Measurements from ENCODE around the gene MDM4. TPM values are rescaled to one million over a fixed set of nuclear protein-coding genes. Genes with fewer than 3 reads are reported as not detected.
"Not testable (repeated sequence)": the region's sequence is repeated elsewhere in the genome, so short reads cannot be mapped to it uniquely, and the experiment has no call there.

The MDM4 gene
- polyA plus RNA-seq, 3 donors: 20.6 to 82.2 (median 59.6) TPM

DNA sequence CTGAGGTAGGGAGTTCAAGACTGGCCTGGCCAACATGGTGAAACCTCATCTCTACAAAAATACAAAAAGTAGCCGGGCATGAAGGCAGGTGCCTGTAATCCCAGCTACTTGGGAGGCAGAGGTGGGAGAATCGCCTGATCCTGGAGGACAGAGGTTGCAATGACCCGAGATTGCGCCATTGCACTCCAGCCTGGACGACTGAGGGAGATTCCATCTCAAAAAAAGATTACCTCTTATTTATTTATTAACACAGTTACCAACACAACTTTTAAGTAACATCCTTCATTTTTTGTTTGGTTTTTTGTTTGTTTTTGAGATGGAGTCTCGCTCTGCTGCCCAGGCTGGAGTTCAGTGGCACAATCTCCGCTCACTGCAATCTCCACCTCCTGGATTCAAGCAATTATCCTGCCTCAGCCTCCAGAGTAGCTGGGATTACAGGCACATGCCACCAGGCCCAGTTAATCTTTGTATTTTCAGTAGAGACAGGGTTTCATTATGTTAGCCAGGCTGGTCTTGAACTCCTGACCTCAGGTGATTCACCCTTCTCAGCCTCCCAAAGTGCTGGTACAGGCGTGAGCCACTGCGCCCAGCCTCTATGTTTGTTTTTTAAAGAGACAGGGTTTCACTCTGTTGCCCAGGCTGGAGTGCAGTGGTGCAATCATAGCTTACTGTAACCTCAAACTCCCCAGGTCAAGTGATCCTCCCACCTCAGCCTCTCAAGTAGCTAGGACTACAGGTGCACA, 29.5 kb upstream of the MDM4 start:
- DNase-seq: not testable (repeated sequence)

DNA sequence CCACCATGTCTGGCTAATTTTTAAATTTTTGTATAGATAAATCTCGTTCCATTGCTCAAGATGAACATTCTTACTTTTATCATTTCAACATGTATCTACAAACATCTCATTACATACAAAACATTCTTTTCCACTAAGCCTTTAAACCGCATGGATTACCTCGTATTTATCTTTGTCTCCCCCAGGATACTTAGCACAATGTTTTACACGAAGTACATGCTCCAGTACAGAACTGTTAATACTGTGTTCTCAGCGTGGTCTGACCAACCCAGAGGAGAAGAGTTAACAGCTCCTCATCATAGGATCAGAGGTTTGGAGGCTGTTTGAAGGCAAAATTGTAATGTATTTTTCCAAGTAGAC, 29.0 kb upstream of the MDM4 start:
- DNase-seq: no peak

GRCh38 chr1:204491655-204492054, 24.6 kb upstream of the MDM4 start:
- no peak for DNase-seq

GRCh38 chr1:204493145-204493983, 22.8 kb upstream of the MDM4 start:
- DNase-seq: no peak

DNA sequence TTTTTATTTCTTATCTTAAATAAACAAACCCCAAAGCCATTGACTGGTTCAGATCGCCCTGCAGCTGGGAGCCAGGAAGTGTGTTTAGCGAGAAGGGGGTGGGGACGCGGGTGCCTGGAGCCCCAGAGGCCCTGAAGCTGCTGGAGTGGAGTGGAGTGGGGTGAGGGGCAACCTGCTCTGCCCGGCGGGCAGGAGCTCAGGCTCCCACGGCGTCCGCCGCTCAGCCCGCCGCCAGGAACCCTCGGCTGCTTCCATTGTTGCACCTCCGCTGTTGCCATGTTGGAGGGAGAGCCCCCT, 22.3 kb upstream of the MDM4 start:
- no peak for DNase-seq

DNA sequence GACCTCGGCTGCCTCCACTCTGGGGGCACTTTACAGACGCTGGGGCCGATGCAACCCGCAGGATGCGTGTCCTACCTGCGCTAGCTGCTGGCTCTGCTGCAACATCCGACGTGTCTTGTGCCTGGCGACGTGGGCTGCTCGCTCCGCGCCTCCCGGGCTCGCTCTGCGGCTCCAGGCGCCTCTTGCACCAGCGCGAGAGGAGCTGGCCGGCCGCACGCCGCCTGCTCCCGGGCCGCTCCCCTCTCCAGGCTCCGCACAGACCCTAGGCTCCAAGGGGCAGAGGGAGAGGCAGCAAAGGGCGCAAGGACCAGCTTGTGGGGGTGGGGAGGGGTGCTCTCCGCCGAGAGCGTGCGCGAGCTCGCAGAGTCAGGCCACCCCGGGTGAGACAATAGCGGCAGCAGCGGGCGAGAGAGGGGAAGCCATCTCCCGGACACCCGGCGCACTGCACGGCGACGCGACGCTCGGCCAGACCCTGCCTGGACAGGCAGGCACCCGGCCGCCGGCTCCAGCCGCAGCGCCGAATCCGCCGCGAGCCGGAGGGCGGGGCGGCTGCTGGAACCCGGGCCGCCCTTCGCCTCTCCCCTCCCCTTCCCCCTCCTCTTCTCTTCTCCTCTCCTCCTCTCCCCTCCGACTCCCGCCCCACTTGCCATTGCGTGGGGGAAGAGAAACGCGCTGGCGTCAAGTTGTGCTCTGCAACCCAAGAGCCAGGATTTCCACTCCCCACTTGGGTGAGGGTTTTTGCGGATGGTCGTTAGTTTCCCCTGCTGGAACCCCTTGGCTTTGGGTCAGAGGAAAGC, 21.7 kb upstream of the MDM4 start, which contains the start of gene PIK3C2B:
Gene PIK3C2B (minus strand): TSS at position 525 of the 797 bp plus-strand sequence. CDS start 25,003 bp downstream, outside the sequence.
- DNase-seq: peak; percentile 86

GRCh38 chr1:204495078-204495753, 21.0 kb upstream of the MDM4 start:
- DNase-seq: no peak

GRCh38 chr1:204495777-204496176, 20.4 kb upstream of the MDM4 start:
- no peak for DNase-seq

GRCh38 chr1:204498981-204499380, 17.2 kb upstream of the MDM4 start:
- no peak for DNase-seq

- no peak for DNase-seq
Observed at GRCh38 chr1:204499511-204500468, 16.4 kb upstream of the MDM4 start.

DNA sequence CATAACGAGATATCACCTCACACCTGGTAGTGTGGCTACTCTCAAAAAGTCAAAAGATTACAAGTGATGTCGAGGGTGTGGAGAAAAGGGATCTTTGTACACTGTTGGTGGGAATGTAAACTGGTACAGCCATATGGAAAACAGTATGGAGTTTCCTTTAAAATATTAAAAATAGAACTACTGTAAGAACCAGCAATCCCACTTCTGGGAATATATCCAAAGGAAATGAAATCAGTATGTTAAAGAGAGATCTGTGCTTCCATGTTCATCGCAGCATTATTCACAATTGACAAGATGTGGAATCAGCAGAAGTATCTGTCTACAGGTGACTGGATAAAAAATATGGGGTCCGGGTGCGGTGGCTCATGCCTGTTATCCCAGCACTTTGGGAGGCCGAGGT, 14.0 kb upstream of the MDM4 start:
- no peak for DNase-seq

- DNase-seq: peak; percentile 80
Observed at GRCh38 chr1:204503122-204503912, 12.9 kb upstream of the MDM4 start.

- DNase-seq: no peak
Observed at GRCh38 chr1:204503913-204504519, 12.2 kb upstream of the MDM4 start.

DNA sequence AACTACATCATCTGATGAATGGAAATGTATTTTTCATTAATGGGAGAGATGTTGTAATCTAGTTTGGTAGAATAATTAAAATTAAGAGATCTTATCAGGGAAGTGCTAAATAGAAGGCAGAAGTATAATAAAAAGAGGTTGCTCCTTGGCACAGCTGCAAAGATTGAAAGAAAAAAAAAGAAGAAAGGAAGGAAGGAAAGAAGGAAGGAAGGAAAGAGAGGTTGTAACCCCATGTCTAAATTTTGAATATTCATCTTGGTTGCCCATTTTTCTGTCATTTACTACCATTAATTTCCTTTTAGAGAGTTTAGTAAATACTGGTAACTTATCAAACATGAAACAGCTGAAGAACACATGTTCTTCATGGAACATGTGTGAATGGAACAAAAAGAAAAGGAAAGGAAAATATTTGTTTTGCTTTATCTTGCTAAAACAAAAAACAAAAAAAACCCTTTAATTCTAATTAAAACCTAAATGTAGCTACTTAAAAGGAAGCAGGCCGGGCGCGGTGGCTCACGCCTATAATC, 10.5 kb upstream of the MDM4 start:
- DNase-seq: no peak

GRCh38 chr1:204506201-204506968, 9.8 kb upstream of the MDM4 start:
- peak; percentile 87 for DNase-seq

DNA sequence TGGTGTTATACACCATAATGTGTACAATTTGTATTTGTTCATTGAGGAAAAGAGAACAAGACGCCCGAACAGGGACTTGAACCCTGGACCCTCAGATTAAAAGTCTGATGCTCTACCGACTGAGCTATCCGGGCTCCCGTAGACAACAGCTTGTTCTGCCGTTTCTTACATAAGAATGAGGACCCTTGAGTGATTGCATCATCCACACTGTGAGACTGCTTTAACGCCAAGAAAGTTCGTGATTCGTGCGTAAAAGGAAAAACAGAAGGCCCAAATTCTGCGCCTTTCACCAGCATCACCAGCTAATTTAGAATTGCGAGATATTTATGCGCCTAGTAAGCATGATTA, 9.3 kb upstream of the MDM4 start:
- peak; percentile 95 for DNase-seq

GRCh38 chr1:204507317-204508105, 8.7 kb upstream of the MDM4 start:
- DNase-seq: peak; percentile 67

- DNase-seq: no peak
Observed at GRCh38 chr1:204509186-204509635, 7.0 kb upstream of the MDM4 start.
